SK-N-SH (cell line): ENCODE data around the gene GLOD5. TPM values are rescaled to one million over a fixed set of nuclear protein-coding genes. Genes with fewer than 3 reads are reported as not detected.

Experiments used
- CTCF ChIA-PET: fragments of 300-600, 350-600 bp; formaldehyde crosslinking; extraction: SDS; loops from one replicate; lab custom pipeline; 2021; lab: Yijun Ruan, JAX
- POLR2A ChIA-PET: fragments of 350-600 bp; sonication (Branson Sonifier 250); formaldehyde crosslinking; extraction: SDS; loops from one replicate; lab custom pipeline; 2020; ENCODE audit warnings: antibody characterized with exemption, inconsistent platforms; lab: Yijun Ruan, JAX
- DNase-seq: peaks from one replicate; pipeline ENCODE4 v3.0.0; 2012
- H2AFZ ChIP-seq: fragments of 200-600 bp; sonication (generic); 2 replicates; pipeline ENCODE4 v1.8.1; 2016; ENCODE audit warnings: antibody characterized with exemption, mild to moderate bottlenecking, low read depth
- H3F3A ChIP-seq: fragments of 200-600 bp; sonication (generic); replicated peaks from 2 replicates; pipeline ENCODE3; 2016; ENCODE audit warnings: antibody characterized with exemption, mild to moderate bottlenecking; ENCODE audit not compliant: insufficient read depth
- H3K27ac ChIP-seq, 2 experiments: fragments of 200-500 bp in 1 of 2; fragments of 200-600 bp in 1 of 2; sonication (Bioruptor generic) in 1 of 2; sonication (generic), shearing (Covaris generic) in 1 of 2; 2 replicates each; pipeline versions ENCODE4 v1.5.1 to v1.6.1; 2014 to 2016; ENCODE audit warnings: low read depth in 2 of 2, inconsistent platforms in 1 of 2, low read length in 1 of 2, mild to moderate bottlenecking in 1 of 2, mixed read lengths in 1 of 2
- H3K27me3 ChIP-seq: fragments of 200-600 bp; sonication (generic), shearing (Covaris generic); 2 replicates; pipeline ENCODE4 v1.6.1; 2016; ENCODE audit warnings: mixed run types; ENCODE audit not compliant: insufficient read depth
- H3K36me3 ChIP-seq, 2 experiments: fragments of 200-500 bp in 1 of 2; fragments of 200-600 bp in 1 of 2; sonication (Bioruptor generic) in 1 of 2; sonication (generic) in 1 of 2; replicated peaks in 1 of 2; 2 replicates each; pipeline versions ENCODE3 to v1.5.1; 2014 to 2016; ENCODE audit warnings: low read length in 1 of 2, mild to moderate bottlenecking in 1 of 2; ENCODE audit not compliant: insufficient read depth in 2 of 2, control insufficient read depth in 1 of 2
- H3K4me1 ChIP-seq, 2 experiments: fragments of 200-500 bp in 1 of 2; fragments of 200-600 bp in 1 of 2; sonication (Bioruptor generic) in 1 of 2; sonication (generic), shearing (Covaris generic) in 1 of 2; 2 replicates each; pipeline versions ENCODE4 v1.5.1 to v1.6.1; 2014 to 2016; ENCODE audit warnings: low read depth in 1 of 2, low read length in 1 of 2, mixed run types in 1 of 2; ENCODE audit not compliant: insufficient read depth in 2 of 2, control insufficient read depth in 1 of 2
- H3K4me2 ChIP-seq: fragments of 200-600 bp; sonication (generic), shearing (Covaris generic); 2 replicates; pipeline ENCODE4 v1.6.1; 2017; ENCODE audit warnings: mixed run types
- H3K4me3 ChIP-seq, 2 experiments: fragments of 200-500 bp in 1 of 2; fragments of 200-600 bp in 1 of 2; sonication (Bioruptor generic) in 1 of 2; sonication (generic), shearing (Covaris generic) in 1 of 2; 2 replicates each; pipeline versions ENCODE4 v1.5.1 to v1.8.1; 2014 to 2016; ENCODE audit warnings: low read depth in 2 of 2, inconsistent platforms in 1 of 2, low read length in 1 of 2, mild to moderate bottlenecking in 1 of 2, mixed read lengths in 1 of 2, moderate library complexity in 1 of 2
- H3K79me2 ChIP-seq: fragments of 200-600 bp; sonication (generic); 2 replicates; pipeline ENCODE4 v1.8.1; 2017; ENCODE audit warnings: mild to moderate bottlenecking; ENCODE audit not compliant: insufficient read depth
- H3K9ac ChIP-seq: fragments of 200-600 bp; sonication (generic); 2 replicates; pipeline ENCODE4 v1.6.1; 2017; ENCODE audit warnings: mixed run types
- H3K9me2 ChIP-seq: fragments of 200-600 bp; sonication (generic); 2 replicates; pipeline ENCODE4 v1.6.1; 2017; ENCODE audit warnings: mixed run types
- H3K9me3 ChIP-seq: fragments of 200-600 bp; sonication (generic); 2 replicates; pipeline ENCODE4 v1.6.1; 2017; ENCODE audit warnings: mixed run types, mild to moderate bottlenecking, moderate library complexity
- H4K20me1 ChIP-seq: fragments of 200-600 bp; sonication (generic); 2 replicates; pipeline ENCODE4 v1.6.1; 2017; ENCODE audit warnings: mild to moderate bottlenecking, mixed run types; ENCODE audit not compliant: insufficient read depth
- CHD2 ChIP-seq: fragments of 150-350 bp; IDR thresholded peaks from 2 replicates; pipeline ENCODE4 v1.6.1; 2018; ENCODE audit warnings: low read length; ENCODE audit not compliant: partially characterized antibody
- CTCF ChIP-seq: fragments of 200-600 bp; sonication (generic); IDR thresholded peaks from 2 replicates; pipeline ENCODE4 v1.6.1; 2017; ENCODE audit warnings: antibody characterized with exemption, mild to moderate bottlenecking, moderate library complexity
- ELF1 ChIP-seq: IDR thresholded peaks from 2 replicates; pipeline ENCODE4 v1.4.0; 2012
- EP300 ChIP-seq, 2 experiments: IDR thresholded peaks; 2 replicates each; pipeline versions ENCODE4 v1.4.0 to v1.6.1; 2012; ENCODE audit warnings: borderline replicate concordance in 1 of 2, low read depth in 1 of 2, low read length in 1 of 2
- EZH2phosphoT487 ChIP-seq: fragments of 200-600 bp; sonication (generic); IDR thresholded peaks from 2 replicates; pipeline ENCODE4 v1.6.1; 2017; ENCODE audit warnings: low read depth, mixed run types, mild to moderate bottlenecking, antibody characterized with exemption, moderate library complexity, borderline replicate concordance
- FOXJ3 ChIP-seq: sonication (generic); formaldehyde crosslinking; IDR thresholded peaks from 2 replicates; pipeline ENCODE4 v1.5.1; 2020; ENCODE audit warnings: mild to moderate bottlenecking, missing genetic modification reagents
- GATA2 ChIP-seq: sonication (generic); formaldehyde crosslinking; IDR thresholded peaks from 2 replicates; pipeline ENCODE4 v1.5.0; 2020; ENCODE audit warnings: mild to moderate bottlenecking, missing genetic modification reagents
- MAX ChIP-seq: IDR thresholded peaks from 2 replicates; pipeline ENCODE4 v1.4.0; 2012; ENCODE audit warnings: low read depth
- MEF2A ChIP-seq: IDR thresholded peaks from 2 replicates; pipeline ENCODE4 v1.4.0; 2012; ENCODE audit warnings: low read depth, borderline replicate concordance
- PBX3 ChIP-seq: IDR thresholded peaks from 2 replicates; pipeline ENCODE4; 2012
- POLR2AphosphoS5 ChIP-seq: IDR thresholded peaks from 2 replicates; pipeline ENCODE4 v1.6.1; 2012; ENCODE audit warnings: low read depth, low read length
- RCOR1 ChIP-seq: fragments of 150-350 bp; IDR thresholded peaks from 2 replicates; pipeline ENCODE4 v1.6.1; 2017; ENCODE audit warnings: antibody characterized with exemption, low read length
- REST ChIP-seq: IDR thresholded peaks from 2 replicates; pipeline ENCODE4 v1.6.1; 2012; ENCODE audit warnings: mild to moderate bottlenecking, low read depth, low read length, moderate library complexity
- RFX5 ChIP-seq: IDR thresholded peaks from 2 replicates; pipeline ENCODE4 v1.6.1; 2012; ENCODE audit warnings: mild to moderate bottlenecking, improper control_type of control experiment, low read length
- SIN3A ChIP-seq: IDR thresholded peaks from 2 replicates; pipeline ENCODE4 v1.6.1; 2012; ENCODE audit warnings: low read depth, mild to moderate bottlenecking, low read length, moderate library complexity, borderline replicate concordance
- SMC3 ChIP-seq: IDR thresholded peaks from 2 replicates; pipeline ENCODE4 v1.6.1; 2012; ENCODE audit warnings: low read depth, low read length, improper control_type of control experiment
- TEAD4 ChIP-seq: IDR thresholded peaks from 2 replicates; pipeline ENCODE4 v1.4.0; 2012; ENCODE audit warnings: mild to moderate bottlenecking, borderline replicate concordance; ENCODE audit not compliant: insufficient read depth
- USF2 ChIP-seq: fragments of 150-350 bp; IDR thresholded peaks from 2 replicates; pipeline ENCODE4 v1.6.1; 2017; ENCODE audit warnings: antibody characterized with exemption, low read length, low read depth, borderline replicate concordance
- ZBTB33 ChIP-seq: IDR thresholded peaks from 2 replicates; pipeline ENCODE4 v1.4.0; 2012; ENCODE audit warnings: low read depth, borderline replicate concordance
- WGBS: methylation state at CpG from one replicate; pipeline ENCODE4 v1.1.6; 2017; ENCODE audit warnings: low lambda C conversion rate; 5-methylcytosine and 5-hydroxymethylcytosine counted together
- polyA plus RNA-seq, 3 experiments: library from polyadenylated mRNA; depleted of rRNA; stranded (reverse); fragments of >200 nt; gene quantifications; 2 replicates each; pipeline ENCODE4 v1.2.3, GENCODE V29; 2012

GLOD5 gene
- polyA plus RNA-seq, 1 of the 3 experiments (the other 2 are of a cell fraction) = not detected

- POLR2A ChIA-PET = interaction anchor here (0.7 kb wide), 1 partner anchor 544 kb away, joined by 3 read pairs; no protein-coding TSS in a partner anchor
- Histone ChIP-seq H3K9me3 (no peaks in the 10 kb centered on the region), H3K9ac (no peak overlapping the region), H3K36me3 (no peaks in the 10 kb centered on the region), H4K20me1 (no peaks in the 10 kb centered on the region), H3K27ac (no peak overlapping the region), H3K4me2 (no peak overlapping the region), H3K4me3 (no peak overlapping the region), H3K9me2 (no peaks in the 10 kb centered on the region), H3K79me2 (no peaks in the 10 kb centered on the region), H3F3A (no peaks in the 10 kb centered on the region), H3K27me3 (no peaks in the 10 kb centered on the region; the same call in 1 of the 2 replicates), H2AFZ (no peak overlapping the region), H3K4me1 (no peaks in the 10 kb centered on the region)
- DNase-seq = no peak
- TF ChIP-seq EP300 (IDR thresholded peaks at IDR 0.05; ENCODE audit: borderline replicate concordance in 1 of 2, low read depth in 1 of 2, low read length in 1 of 2) (no peak), ELF1 (no peak), POLR2AphosphoS5 (no peak), RFX5 (no peak), MAX (no peak), SIN3A (no peak), CTCF (no peak), CHD2 (no peak), RCOR1 (no peak), USF2 (no peak), EZH2phosphoT487 (no peak), MEF2A (no peak), SMC3 (no peak), TEAD4 (no peak), REST (no peak), ZBTB33 (no peak), FOXJ3 (CRISPR knock-in tag) (no peak), PBX3 (no peak), GATA2 (CRISPR knock-in tag) (no peak)
- CTCF ChIA-PET = no interaction called here
- WGBS = 56% methylated on average over 3 of the region's 8 CpGs
Measured at GRCh38 chrX:48814722-48815121, 53.2 kb downstream of the GLOD5 start.
